Skin of body (tissue), 2 donors: Measurements from ENCODE around the gene LRRC4C. TPM values are rescaled to one million over a fixed set of nuclear protein-coding genes. Genes with fewer than 3 reads are reported as not detected.

ENCODE experiments used
- DNase-seq: peaks from one replicate; lab custom pipeline; 2025; lab: John Stamatoyannopoulos, UW
- total RNA-seq: library from RNA; depleted of rRNA; stranded (reverse); fragments of >200 nt; gene quantifications from one replicate; pipeline ENCODE4 v1.2.3, GENCODE V29; 2014

Gene LRRC4C
- total RNA-seq, 1 donor from 2014 or later: 4.2 TPM

- DNase-seq: no peak
These were observed 340.0 kb downstream of the LRRC4C start for GRCh38 chr11:41119484-41119883.

- DNase-seq: no peak
These were observed 340.9 kb downstream of the LRRC4C start for GRCh38 chr11:41118521-41118920.

DNA sequence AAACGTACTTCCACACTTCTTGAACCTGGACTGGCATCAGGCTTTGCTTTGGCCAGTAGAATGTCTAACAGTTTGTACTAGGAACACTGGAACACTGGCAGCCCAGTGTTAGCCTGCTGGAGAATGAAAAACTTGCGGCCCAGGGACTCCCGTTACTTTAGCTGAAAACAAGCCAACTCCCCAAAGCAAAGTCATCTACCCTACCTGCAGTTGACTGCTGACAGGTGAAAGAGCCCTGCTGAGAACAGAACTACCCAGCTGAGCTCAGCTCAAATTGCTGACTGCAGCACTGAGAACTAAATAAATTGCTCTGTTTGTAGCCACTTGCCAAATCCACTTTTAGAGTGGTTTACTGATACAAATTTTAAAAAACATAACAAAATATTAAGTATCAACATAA lies 342.5 kb downstream of the LRRC4C start:
- no peak for DNase-seq

GRCh38 chr11:41115066-41115465 lies 344.4 kb downstream of the LRRC4C start:
- no peak for DNase-seq

- DNase-seq: no peak
These were observed 346.3 kb downstream of the LRRC4C start for GRCh38 chr11:41113160-41113559.

DNA sequence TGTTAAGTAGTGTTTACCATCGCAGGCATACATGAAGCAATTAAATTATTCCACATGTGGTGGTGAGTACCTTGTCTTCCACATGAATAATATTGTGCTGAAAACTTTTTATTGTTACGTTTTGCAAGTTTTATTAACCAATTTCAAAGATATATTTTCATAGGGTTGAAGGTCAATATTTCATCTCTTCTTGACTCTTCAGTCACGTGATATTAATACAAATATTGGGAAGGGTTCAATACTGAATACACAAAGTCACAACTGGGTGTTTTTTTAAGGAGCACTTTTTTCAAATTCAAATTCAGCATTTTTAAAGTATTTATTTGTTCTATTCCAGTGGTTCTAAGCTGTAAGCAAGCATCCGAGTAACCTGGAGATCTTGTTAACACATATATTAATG lies 348.9 kb downstream of the LRRC4C start:
- no peak for DNase-seq

GRCh38 chr11:41102471-41102870 lies 357.0 kb downstream of the LRRC4C start:
- DNase-seq: no peak

DNA sequence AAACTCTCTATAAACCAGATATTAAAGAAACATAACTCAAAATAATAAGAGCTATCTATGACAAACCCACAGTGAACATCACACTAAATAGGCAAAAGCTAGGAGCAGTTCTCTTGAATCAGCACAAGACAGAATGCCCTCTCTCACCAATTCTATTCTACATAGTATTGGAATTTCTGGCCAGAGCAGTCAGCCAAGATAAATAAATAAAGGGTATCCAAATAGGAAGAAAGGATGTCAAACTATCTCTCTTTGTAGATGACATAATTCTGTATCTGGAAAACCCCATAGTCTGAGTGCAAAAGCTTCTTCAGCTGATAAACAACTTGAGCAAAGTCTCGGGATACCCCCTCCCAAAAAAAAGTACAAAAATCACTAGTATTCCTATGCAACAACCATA lies 359.8 kb downstream of the LRRC4C start:
- DNase-seq: no peak

DNA sequence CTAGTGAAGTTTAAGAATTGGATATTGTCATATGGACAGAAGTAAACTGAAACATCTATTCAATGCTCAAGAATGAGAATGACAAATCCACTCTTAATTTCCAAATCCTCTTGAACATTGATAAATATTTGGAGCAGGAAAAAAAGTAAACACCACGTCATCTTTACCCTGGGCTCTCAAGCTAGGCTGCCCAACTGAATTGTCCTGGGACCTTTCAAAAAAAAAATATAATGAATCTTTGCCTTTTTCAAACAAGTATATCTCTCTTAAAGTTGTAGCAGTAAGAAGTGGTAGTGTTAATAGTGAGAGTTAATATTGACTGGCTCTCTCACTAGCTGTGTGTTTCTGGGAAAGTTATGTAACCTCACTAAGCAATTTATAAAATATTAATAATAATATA lies 374.3 kb downstream of the LRRC4C start:
- no peak for DNase-seq

GRCh38 chr11:41081756-41082285 lies 377.6 kb downstream of the LRRC4C start:
- no peak for DNase-seq

GRCh38 chr11:41074318-41074717 lies 385.1 kb downstream of the LRRC4C start:
- DNase-seq: no peak

DNA sequence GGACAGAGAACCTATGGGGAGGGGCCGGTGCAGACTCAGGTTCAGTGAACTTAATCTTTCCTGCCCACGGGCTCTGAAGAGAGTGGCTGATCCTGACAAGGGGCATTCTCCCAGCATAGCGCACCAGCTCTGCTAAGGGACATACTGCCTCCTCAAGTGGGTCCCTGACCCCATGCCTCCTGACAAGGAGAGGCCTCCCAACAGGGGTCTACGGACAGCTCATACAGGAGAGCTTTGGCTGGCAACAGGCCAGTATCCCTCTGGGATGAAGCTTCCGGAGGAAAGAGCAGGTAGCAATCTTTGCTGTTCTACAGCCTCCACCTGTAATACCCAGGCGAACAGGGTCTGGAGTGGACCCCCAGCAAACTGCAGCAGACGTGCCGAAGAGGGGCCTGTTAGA lies 394.0 kb downstream of the LRRC4C start:
- no peak for DNase-seq

DNA sequence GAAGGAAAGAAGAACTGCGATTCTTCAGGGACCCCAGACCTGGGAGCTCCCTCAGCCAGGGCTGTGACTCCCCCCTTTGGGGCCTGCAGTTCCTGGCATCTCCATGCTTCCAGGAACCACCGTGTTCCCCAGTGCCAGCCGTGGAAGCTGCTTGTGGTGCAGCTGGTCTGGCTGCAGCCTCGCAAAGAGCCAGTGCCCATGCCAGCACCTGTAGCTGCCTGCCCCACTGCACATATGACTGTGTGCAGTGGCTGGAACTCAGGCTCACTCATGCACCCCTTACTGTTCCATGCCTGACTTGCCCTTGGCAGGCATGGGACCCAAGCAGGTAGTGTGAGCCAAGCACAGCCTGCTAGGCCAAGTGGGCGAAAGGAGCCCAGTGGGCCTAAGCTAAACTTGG lies 401.3 kb downstream of the LRRC4C start:
- no peak for DNase-seq

DNA sequence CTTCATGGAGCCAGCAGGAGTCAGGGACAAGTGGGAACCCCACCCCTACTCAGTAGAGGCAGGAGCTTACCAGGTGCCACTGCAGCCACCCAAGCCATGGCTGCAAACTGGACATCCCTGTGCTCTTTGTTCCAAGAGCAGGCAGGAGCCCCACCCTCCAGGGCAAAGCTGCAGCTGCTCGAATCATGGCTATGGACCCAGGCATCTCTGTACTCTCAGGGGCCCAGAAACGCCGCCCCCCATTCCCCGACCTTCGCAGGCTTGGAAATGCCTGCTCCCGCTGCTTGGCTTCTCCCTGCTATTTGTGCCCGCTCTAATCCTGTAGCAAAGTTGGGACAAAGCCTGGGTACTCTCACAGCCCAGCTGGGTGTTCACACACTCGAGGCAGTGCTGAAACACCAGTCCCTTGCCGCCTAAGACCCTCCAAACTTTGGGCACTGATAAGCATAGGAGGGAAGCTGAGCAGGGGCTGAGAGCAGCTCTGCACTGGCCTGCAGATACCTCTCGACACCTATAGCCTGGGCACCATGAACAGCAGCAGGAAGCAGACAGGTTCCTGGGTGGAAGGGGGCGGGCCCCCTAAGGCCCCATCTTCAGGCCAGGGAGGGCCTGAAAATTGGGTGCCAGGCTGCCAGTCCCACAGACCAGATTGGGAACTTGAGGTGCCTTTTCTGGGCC lies 402.4 kb downstream of the LRRC4C start:
- DNase-seq: no peak

GRCh38 chr11:41053894-41054293 lies 405.6 kb downstream of the LRRC4C start:
- DNase-seq: no peak

GRCh38 chr11:41051919-41052635 lies 407.4 kb downstream of the LRRC4C start:
- DNase-seq: no peak

- DNase-seq: no peak
These were observed 408.7 kb downstream of the LRRC4C start for GRCh38 chr11:41050791-41051190.

- no peak for DNase-seq
These were observed 412.2 kb downstream of the LRRC4C start for GRCh38 chr11:41047229-41047628.

DNA sequence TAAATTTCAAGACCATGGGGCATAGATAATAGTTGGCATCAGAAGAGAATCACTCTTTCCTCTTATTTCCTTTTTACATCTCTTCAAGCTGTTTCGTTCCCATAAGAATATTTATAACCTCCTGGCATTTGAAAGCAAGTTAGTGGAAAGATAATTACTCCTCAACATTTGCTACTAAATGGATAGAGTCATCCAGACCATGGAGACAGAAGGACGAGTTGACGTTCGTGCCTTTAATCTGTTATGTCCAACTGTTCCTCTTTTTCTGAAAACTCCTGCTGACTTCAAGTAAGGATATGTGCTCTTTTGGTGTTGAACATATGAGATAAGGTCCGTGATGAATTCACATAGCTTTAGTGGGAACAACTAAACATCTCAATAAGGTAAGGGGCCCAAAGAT lies 414.2 kb downstream of the LRRC4C start:
- DNase-seq: no peak

DNA sequence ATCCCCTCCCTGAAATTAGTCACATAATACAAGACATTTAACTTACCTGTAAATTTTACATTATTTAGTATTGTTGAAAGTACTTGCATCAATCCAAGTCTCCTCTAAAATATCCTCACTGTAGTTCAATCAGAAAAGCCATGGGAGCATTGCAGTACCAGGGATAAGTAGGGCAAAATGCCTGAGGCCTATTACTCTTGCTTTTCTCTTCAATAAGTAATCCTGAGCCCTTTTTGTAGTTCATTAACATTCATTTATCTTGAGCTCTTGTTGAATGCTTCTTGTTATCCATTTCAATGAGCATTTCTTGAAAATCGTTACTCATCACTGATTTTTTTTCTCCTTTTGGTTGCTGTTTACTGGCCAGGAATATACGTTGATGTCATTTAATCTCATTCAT lies 414.7 kb downstream of the LRRC4C start:
- no peak for DNase-seq

- no peak for DNase-seq
These were observed 416.8 kb downstream of the LRRC4C start for GRCh38 chr11:41042688-41043087.

DNA sequence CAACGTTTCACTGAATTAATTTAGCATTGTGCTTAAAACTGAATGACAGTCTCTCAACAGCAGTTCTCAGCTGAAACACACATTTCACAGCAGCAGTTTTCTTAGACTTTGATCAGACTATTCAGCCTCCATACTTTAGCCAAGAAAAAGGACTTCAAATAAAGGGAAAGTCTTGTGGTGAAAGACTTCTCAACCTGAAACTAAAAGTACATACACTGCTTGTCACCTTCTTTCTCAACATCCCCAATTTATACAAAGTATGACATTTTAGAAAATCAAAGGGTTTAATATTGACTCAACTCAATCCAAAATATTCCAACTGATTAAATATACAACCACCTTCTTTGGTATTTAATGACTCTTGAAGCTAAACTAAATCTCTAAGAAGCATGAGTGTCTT lies 419.0 kb downstream of the LRRC4C start:
- DNase-seq: no peak

- no peak for DNase-seq
These were observed 419.9 kb downstream of the LRRC4C start for GRCh38 chr11:41039592-41039991.
